Measurements from ENCODE around the gene CBX2. TPM values are rescaled to one million over a fixed set of nuclear protein-coding genes. Genes with fewer than 3 reads are reported as not detected.

CBX2 gene
- total RNA-seq, 1 experiment from 2014 or later: 79.4 TPM

- no peak overlapping the region for H3K18ac ChIP-seq (ENCODE audit: insufficient read length, low read depth, low read length)
- no peaks in the 10 kb centered on the region for H3K4me1 ChIP-seq (ENCODE audit: insufficient read depth, low read length)
- H3K9me3 Mint-ChIP-seq: peaks cover 4 to 15% of the 10 kb centered on the region in 2 experiments; a peak in 4 of 5 replicates
- H3K9ac ChIP-seq (ENCODE audit: extremely low read depth, insufficient read length, low read length): no peak overlapping the region
- no peak overlapping the region for H2BK15ac ChIP-seq (ENCODE audit: low read depth, low read length)
- H3K23ac ChIP-seq (ENCODE audit: insufficient read length, low read depth, low read length): no peak overlapping the region
- H3T11ph ChIP-seq (ENCODE audit: low read length): no peak overlapping the region
- H3K27me3 Mint-ChIP-seq (ENCODE audit: low read depth): peaks cover 92% of the 10 kb centered on the region
- H3K4me2 ChIP-seq (ENCODE audit: insufficient read depth, insufficient read length, low read length): no peak overlapping the region
- no peak overlapping the region for H2AFZ ChIP-seq (ENCODE audit: low read length)
- no peaks in the 10 kb centered on the region for H4K20me1 ChIP-seq (ENCODE audit: control insufficient read depth, insufficient read depth, insufficient read length)
- H2BK12ac ChIP-seq (ENCODE audit: insufficient read length, low read depth, low read length): no peak overlapping the region
- H3K4ac ChIP-seq (ENCODE audit: low read depth, low read length): no peak overlapping the region
- H3K27ac Mint-ChIP-seq: no peak overlapping the region
- no peak overlapping the region for H2AK5ac ChIP-seq (ENCODE audit: insufficient read length, low read length)
- no peaks in the 10 kb centered on the region for H3K79me1 ChIP-seq (ENCODE audit: insufficient read depth, low read depth, low read length, poor library complexity, severe bottlenecking)
- DNase-seq: peak; percentile 45
- peaks cover 32 to 50% of the 10 kb centered on the region in 2 experiments for H3K4me1 Mint-ChIP-seq
- no peak overlapping the region for H3K27ac ChIP-seq (ENCODE audit: insufficient read length, low read depth, low read length)
- H3K79me2 ChIP-seq (ENCODE audit: insufficient read depth, low read length): no peaks in the 10 kb centered on the region
- H2BK20ac ChIP-seq (ENCODE audit: low read depth, low read length, poor library complexity, severe bottlenecking): no peak overlapping the region
- H4K5ac ChIP-seq (ENCODE audit: insufficient read length, low read depth, low read length): no peak overlapping the region
- peaks cover 80% of the 10 kb centered on the region for H3K27me3 ChIP-seq (ENCODE audit: insufficient read depth, low read length)
- no peaks in the 10 kb centered on the region for H3K9me3 ChIP-seq (ENCODE audit: control insufficient read depth, low read depth, low read length)
- peak overlapping the region in 1 of 2 experiments; percentile 57; a peak in 1 of 5 replicates for H3K4me3 Mint-ChIP-seq
- peaks cover 12% of the 10 kb centered on the region for H3K23me2 ChIP-seq (ENCODE audit: insufficient read length, low read depth, low read length, poor library complexity, severe bottlenecking)
- H4K91ac ChIP-seq (ENCODE audit: insufficient read length, low read depth, low read length): no peak overlapping the region
- TF ChIP-seq CTCF (conservative IDR thresholded peaks at IDR 0.05): no peak
- peaks cover 0 to 1% (median 0%) of the 10 kb centered on the region in 3 experiments; a peak in 1 of 7 replicates for H3K36me3 Mint-ChIP-seq (ENCODE audit: insufficient read depth in 1 of 3, low read depth in 3 of 3)
- H4K8ac ChIP-seq (replicated peaks; ENCODE audit: insufficient read length, low read depth, low read length): no peak overlapping the region
- H3K56ac ChIP-seq (ENCODE audit: insufficient read length, low read depth, low read length): no peak overlapping the region
- no peak overlapping the region for H3K14ac ChIP-seq (ENCODE audit: insufficient read depth, low read length)
- WGBS (ENCODE audit: extremely low coverage, insufficient read length, low lambda C conversion rate): no CpG with 5 or more reads among the region's 31 CpGs
- no peak overlapping the region for H2BK120ac ChIP-seq (ENCODE audit: low read depth, low read length, poor library complexity, severe bottlenecking)
- H2BK5ac ChIP-seq (ENCODE audit: insufficient read length, low read length): no peak overlapping the region
Observed at GRCh38 chr17:79799538-79800324, 21.8 kb downstream of the CBX2 start.
